Liver (tissue), 9 donors: Measurements from ENCODE around the gene NCOA4. TPM values are rescaled to one million over a fixed set of nuclear protein-coding genes. Genes with fewer than 3 reads are reported as not detected.
"Not testable (repeated sequence)": the region's sequence is repeated elsewhere in the genome, so short reads cannot be mapped to it uniquely, and the experiment has no call there.

Experiments
- DNase-seq: peaks from one replicate; pipeline ENCODE4 v3.0.0-alpha.2; 2017; ENCODE audit warnings: low spot score
- H3K27ac ChIP-seq, 2 donors: one replicate each; pipeline ENCODE4 v1.7.0; 2013; ENCODE audit warnings: inconsistent platforms in 2 of 2, low read length in 2 of 2, control low read depth in 1 of 2, low read depth in 1 of 2, mild to moderate bottlenecking in 1 of 2
- H3K27me3 ChIP-seq, 4 donors: one replicate each; pipeline versions ENCODE4 v1.6.1 to v1.7.0; 2013; ENCODE audit warnings: low read length in 3 of 4, inconsistent platforms in 1 of 4, mild to moderate bottlenecking in 1 of 4, moderate library complexity in 1 of 4; ENCODE audit not compliant: control insufficient read depth in 4 of 4, insufficient read depth in 4 of 4
- H3K36me3 ChIP-seq, 4 donors: one replicate each; pipeline versions ENCODE4 v1.6.1 to v1.7.0; 2013; ENCODE audit warnings: low read length in 3 of 4, mild to moderate bottlenecking in 3 of 4, low read depth in 1 of 4, moderate library complexity in 1 of 4; ENCODE audit not compliant: control insufficient read depth in 4 of 4, insufficient read depth in 3 of 4
- H3K4me1 ChIP-seq, 4 donors: one replicate each; pipeline versions ENCODE4 v1.6.1 to v1.7.0; 2013; ENCODE audit warnings: low read length in 3 of 4, mild to moderate bottlenecking in 3 of 4, moderate library complexity in 1 of 4; ENCODE audit not compliant: control insufficient read depth in 4 of 4, insufficient read depth in 4 of 4
- H3K4me3 ChIP-seq, 3 donors: one replicate each; pipeline versions ENCODE4 v1.6.1 to v1.7.0; 2013; ENCODE audit warnings: low read length in 3 of 3, control low read depth in 1 of 3, low read depth in 1 of 3, mild to moderate bottlenecking in 1 of 3
- H3K9ac ChIP-seq, 2 donors: one replicate each; pipeline ENCODE4 v1.7.0; 2013; ENCODE audit warnings: low read length in 2 of 2, mild to moderate bottlenecking in 2 of 2, moderate library complexity in 2 of 2, control low read depth in 1 of 2, low read depth in 1 of 2
- H3K9me3 ChIP-seq, 4 donors: one replicate each; pipeline versions ENCODE4 v1.6.1 to v1.7.0; 2013; ENCODE audit warnings: low read length in 3 of 4; ENCODE audit not compliant: control insufficient read depth in 4 of 4
- EGR1 ChIP-seq, 2 donors: IDR thresholded peaks; 2 replicates each; pipeline ENCODE4 v1.6.1; 2016 to 2018; ENCODE audit warnings: antibody characterized with exemption in 2 of 2, low read depth in 2 of 2
- GABPA ChIP-seq, 2 donors: IDR thresholded peaks in 1 of 2; conservative IDR thresholded peaks in 1 of 2; 2 replicates each; pipeline ENCODE4 v1.6.1; 2016; ENCODE audit warnings: antibody characterized with exemption in 2 of 2, mild to moderate bottlenecking in 1 of 2, moderate library complexity in 1 of 2
- MAX ChIP-seq: IDR thresholded peaks from 2 replicates; pipeline ENCODE4 v1.6.1; 2016; ENCODE audit warnings: antibody characterized with exemption
- NR2F2 ChIP-seq: IDR thresholded peaks from 2 replicates; pipeline ENCODE4 v1.6.1; 2016; ENCODE audit warnings: antibody characterized with exemption
- RAD21 ChIP-seq, 2 donors: IDR thresholded peaks; 2 replicates each; pipeline ENCODE4 v1.6.1; 2016; ENCODE audit warnings: antibody characterized with exemption in 2 of 2, mild to moderate bottlenecking in 2 of 2
- RXRA ChIP-seq, 2 donors: IDR thresholded peaks; 2 replicates each; pipeline ENCODE4 v1.6.1; 2017 to 2018; ENCODE audit warnings: antibody characterized with exemption in 2 of 2, mild to moderate bottlenecking in 1 of 2
- YY1 ChIP-seq: IDR thresholded peaks from 2 replicates; pipeline ENCODE4 v1.6.1; 2016; ENCODE audit warnings: antibody characterized with exemption, mild to moderate bottlenecking
- ZBTB33 ChIP-seq: IDR thresholded peaks from 2 replicates; pipeline ENCODE4 v1.6.1; 2016; ENCODE audit warnings: antibody characterized with exemption
- WGBS: extraction: QIAGEN DNeasy Blood & Tissue Kit; methylation state at CpG from one replicate; pipeline ENCODE4 v1.1.7; 2013; 5-methylcytosine and 5-hydroxymethylcytosine counted together
- polyA plus RNA-seq, 2 donors: library from polyadenylated mRNA; stranded (reverse) in 1 of 2; unstranded in 1 of 2; fragments of 200-250 nt in 1 of 2; fragments of >200 nt in 1 of 2; fragmentation: Nextera tagmentation in 1 of 2; extraction: Ambion mirVana in 1 of 2; gene quantifications; one replicate each; pipeline versions ENCODE4 v1.2.1 to v1.2.3, GENCODE V29; 2013 to 2015
- total RNA-seq, 2 donors: library from RNA; depleted of rRNA; stranded (reverse); fragments of >200 nt; gene quantifications; one replicate each; pipeline ENCODE4 v1.2.3, GENCODE V29; 2014
- donor health status: healthy.
- donor health status: healthy.
- donor health status: healthy.
- donor health status: healthy.
- donor health status: healthy.

NCOA4 gene
- total and polyA plus RNA-seq, 4 donors = 71.9 to 746 (median 168) TPM

- not testable (repeated sequence) for H3K27me3 ChIP-seq, H3K9ac ChIP-seq, H3K27ac ChIP-seq, H3K4me3 ChIP-seq, H3K9me3 ChIP-seq, H3K36me3 ChIP-seq, DNase-seq
- 48% methylated on average over 3 of the region's 3 CpGs for WGBS
- peaks cover 7 to 20% (median 16%) of the 10 kb centered on the region in 4 donors for H3K4me1 ChIP-seq
These were observed 56.4 kb downstream of the NCOA4 start for GRCh38 chr10:45974041-45974440.

- H3K4me1 ChIP-seq = peaks cover 7 to 20% (median 16%) of the 10 kb centered on the region in 4 donors
- H3K27ac ChIP-seq = peak overlapping the region; percentile 60 to 66
- H3K27me3 ChIP-seq, H3K36me3 ChIP-seq, H3K9me3 ChIP-seq, DNase-seq: not testable (repeated sequence)
- peak overlapping the region; percentile 66 to 76 (median 74) for H3K4me3 ChIP-seq
- peak overlapping the region; percentile 50 to 90 for H3K9ac ChIP-seq
- WGBS = 0% methylated on average over 10 of the region's 10 CpGs
These were observed 57.6 kb downstream of the NCOA4 start for GRCh38 chr10:45972813-45973169.

- H3K9me3 ChIP-seq, H3K36me3 ChIP-seq: not testable (repeated sequence)
These were observed 58.2 kb downstream of the NCOA4 start, which contains the start of gene TIMM23 for GRCh38 chr10:45972106-45972812. Gene TIMM23 (plus strand): TSS chr10:45972489. CDS start chr10:45972625, 136 bp downstream.

GRCh38 chr10:45971742-45972105 lies 58.7 kb downstream of the NCOA4 start:
- Histone ChIP-seq H3K27ac (peak overlapping the region in 1 of 2 donors; percentile 66), H3K4me1 (peaks cover 7 to 20% (median 16%) of the 10 kb centered on the region in 4 donors), H3K9ac (peak overlapping the region in 1 of 2 donors; percentile 50), H3K4me3 (peak overlapping the region; percentile 66 to 76 (median 74))
- not testable (repeated sequence) for H3K9me3 ChIP-seq, H3K36me3 ChIP-seq, H3K27me3 ChIP-seq, DNase-seq
- under 1% methylated on average over 25 of the region's 25 CpGs for WGBS

More at GRCh38 chr10:45972106-45972812, 58.2 kb downstream of the NCOA4 start, which contains the start of gene TIMM23:
- peak within 1 kb of the TSS; percentile 60 to 66 for H3K27ac ChIP-seq
- peaks cover 7 to 20% (median 16%) of the 10 kb centered on the region in 4 donors for H3K4me1 ChIP-seq
- peak within 1 kb of the TSS; percentile 50 to 90 for H3K9ac ChIP-seq
- DNase-seq = peak; percentile 87
- H3K27me3 ChIP-seq = not testable (repeated sequence)
- under 1% methylated on average over 60 of the region's 60 CpGs for WGBS
- H3K4me3 ChIP-seq = peak within 1 kb of the TSS; percentile 66 to 76 (median 74)
- TF ChIP-seq NR2F2 (peak; percentile 40), RXRA (IDR thresholded peaks at IDR 0.05) (peak; percentile 21 to 56), RAD21 (IDR thresholded peaks at IDR 0.05) (peak; percentile 8 to 17), YY1 (peak; percentile 70), GABPA (IDR thresholded peaks at IDR 0.05 in 1 of 2, conservative IDR thresholded peaks at IDR 0.05 in 1 of 2) (peak; percentile 84 to 97), MAX (peak; percentile 87), EGR1 (IDR thresholded peaks at IDR 0.05; ENCODE audit: low read depth in 2 of 2) (peak in 1 of 2 donors; percentile 35), ZBTB33 (peak; percentile 95)

- 52% methylated on average over 14 of the region's 14 CpGs for WGBS
- not testable (repeated sequence) for H3K27me3 ChIP-seq, H3K9me3 ChIP-seq, H3K27ac ChIP-seq, H3K9ac ChIP-seq, H3K4me3 ChIP-seq, DNase-seq, H3K36me3 ChIP-seq
- peaks cover 7 to 20% (median 16%) of the 10 kb centered on the region in 4 donors for H3K4me1 ChIP-seq
These were observed 59.4 kb downstream of the NCOA4 start for GRCh38 chr10:45971019-45971418.

- not testable (repeated sequence) for DNase-seq, H3K9me3 ChIP-seq, H3K4me3 ChIP-seq, H3K27ac ChIP-seq, H3K4me1 ChIP-seq, H3K27me3 ChIP-seq, H3K9ac ChIP-seq, H3K36me3 ChIP-seq
- 92% methylated on average over 6 of the region's 6 CpGs for WGBS
These were observed 67.6 kb downstream of the NCOA4 start for GRCh38 chr10:45962686-45963452.
